ENCODE measurements around the gene UPB1. TPM values are rescaled to one million over a fixed set of nuclear protein-coding genes. Genes with fewer than 3 reads are reported as not detected.
"Not testable (repeated sequence)": the region's sequence is repeated elsewhere in the genome, so short reads cannot be mapped to it uniquely, and the experiment has no call there.

The UPB1 gene
- total RNA-seq, 1 donor from 2014 or later: 0.12 TPM

DNA sequence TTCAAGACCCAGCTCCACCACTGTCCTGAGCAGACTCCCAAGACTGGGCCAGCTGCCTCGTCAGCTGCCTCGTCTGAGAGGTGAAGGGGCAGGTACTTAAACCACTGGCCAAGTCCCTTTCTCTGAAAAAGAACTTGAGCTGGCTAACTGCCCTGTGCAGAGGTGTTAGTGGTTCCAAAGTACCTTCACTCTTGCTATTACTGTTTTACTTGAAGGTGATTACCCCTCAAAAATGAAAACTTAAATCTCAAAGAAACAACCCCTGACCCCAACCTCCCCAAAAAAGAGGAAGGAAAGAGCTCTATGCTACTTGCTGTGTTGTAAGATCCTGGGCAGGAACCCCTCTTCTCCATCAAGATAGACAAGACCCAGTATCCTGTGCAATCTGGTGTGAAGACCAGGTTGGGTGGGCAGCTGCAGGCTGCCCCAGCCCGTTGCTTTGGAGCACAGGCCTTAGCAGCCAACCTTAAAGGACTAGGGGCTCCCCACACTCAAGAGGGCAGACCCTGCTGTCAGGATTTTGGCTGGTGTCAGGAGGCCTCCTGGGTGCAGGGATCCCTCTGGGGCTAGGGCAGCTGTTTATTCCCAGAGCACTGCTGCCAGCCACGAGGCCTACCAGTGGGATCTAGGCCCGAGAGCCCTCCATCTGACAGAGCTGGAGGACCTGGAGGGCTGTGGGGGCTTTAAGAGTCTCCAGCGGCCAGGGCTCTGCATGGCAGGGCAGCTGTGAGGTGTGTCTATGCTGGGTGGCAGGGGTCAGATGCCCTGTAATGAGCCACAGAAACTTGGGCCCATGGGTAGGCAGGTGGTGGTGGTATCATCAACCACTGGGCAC is 46.8 kb downstream of the UPB1 start:
- H3K27ac Mint-ChIP-seq: no peak overlapping the region
- H3K4me3 Mint-ChIP-seq: no peak overlapping the region
- peaks cover 2% of the 10 kb centered on the region for H3K4me1 Mint-ChIP-seq
- intact Hi-C loops (cut with micrococcal nuclease): no loop called here
- H3K9me3 Mint-ChIP-seq: no peaks in the 10 kb centered on the region
- DNase-seq: no peak
- no peaks in the 10 kb centered on the region for H3K27me3 Mint-ChIP-seq
- peaks cover 34% of the 10 kb centered on the region for H3K36me3 Mint-ChIP-seq (ENCODE audit: low read depth)

DNA sequence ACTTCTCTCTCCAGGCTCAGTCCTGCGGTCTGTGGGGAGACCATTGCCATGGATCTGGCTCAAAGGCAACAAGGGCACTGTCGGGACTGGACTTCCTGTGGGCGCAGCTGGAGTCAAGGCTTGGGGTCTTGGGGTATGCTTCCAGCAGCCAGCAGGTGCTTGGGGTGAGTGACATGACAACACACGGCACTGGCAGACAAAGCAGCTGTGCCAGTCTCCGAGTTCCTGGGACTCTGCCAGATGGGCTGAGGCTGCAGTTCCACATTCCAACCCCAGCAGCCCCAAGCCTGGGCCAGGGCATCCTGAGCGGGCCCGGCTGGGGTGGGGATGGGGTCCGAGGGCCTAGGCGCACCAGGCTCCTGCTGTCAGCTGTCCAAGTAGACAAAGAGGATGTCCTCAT is 47.5 kb downstream of the UPB1 start:
- Mint-ChIP-seq H3K36me3 (ENCODE audit: low read depth) (peaks cover 38% of the 10 kb centered on the region), H3K4me1 (peaks cover 2% of the 10 kb centered on the region), H3K4me3 (no peak overlapping the region), H3K9me3 (no peaks in the 10 kb centered on the region), H3K27me3 (no peaks in the 10 kb centered on the region), H3K27ac (no peak overlapping the region)
- DNase-seq: no peak
- intact Hi-C loops (cut with micrococcal nuclease): no loop called here

DNA sequence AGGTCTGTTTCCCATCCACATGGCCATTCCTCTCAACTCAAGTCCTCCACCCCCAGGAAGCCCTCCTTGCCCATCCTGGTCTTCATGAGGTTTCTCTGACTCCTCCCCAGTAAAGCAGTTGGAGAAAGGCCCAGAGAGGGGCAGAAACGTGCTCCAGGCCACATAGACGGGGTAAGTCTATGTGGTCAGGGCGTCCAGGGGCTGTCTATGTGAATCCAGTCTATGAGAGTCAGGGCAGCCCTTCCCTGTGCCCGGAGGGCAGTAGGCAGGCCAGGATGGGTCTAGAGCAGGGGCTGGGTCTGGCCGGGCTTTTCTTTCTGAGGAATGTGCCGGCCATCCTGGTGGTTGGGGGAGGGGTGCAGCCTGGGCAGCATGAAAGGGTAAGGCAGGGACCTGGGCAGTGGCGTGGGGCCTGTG is 48.1 kb downstream of the UPB1 start:
- intact Hi-C loops (cut with micrococcal nuclease): no loop called here
- Mint-ChIP-seq H3K4me1 (peaks cover 2% of the 10 kb centered on the region), H3K4me3 (no peak overlapping the region), H3K27me3 (no peaks in the 10 kb centered on the region), H3K27ac (no peak overlapping the region), H3K36me3 (ENCODE audit: low read depth) (peaks cover 42% of the 10 kb centered on the region), H3K9me3 (no peaks in the 10 kb centered on the region)
- no peak for DNase-seq

DNA sequence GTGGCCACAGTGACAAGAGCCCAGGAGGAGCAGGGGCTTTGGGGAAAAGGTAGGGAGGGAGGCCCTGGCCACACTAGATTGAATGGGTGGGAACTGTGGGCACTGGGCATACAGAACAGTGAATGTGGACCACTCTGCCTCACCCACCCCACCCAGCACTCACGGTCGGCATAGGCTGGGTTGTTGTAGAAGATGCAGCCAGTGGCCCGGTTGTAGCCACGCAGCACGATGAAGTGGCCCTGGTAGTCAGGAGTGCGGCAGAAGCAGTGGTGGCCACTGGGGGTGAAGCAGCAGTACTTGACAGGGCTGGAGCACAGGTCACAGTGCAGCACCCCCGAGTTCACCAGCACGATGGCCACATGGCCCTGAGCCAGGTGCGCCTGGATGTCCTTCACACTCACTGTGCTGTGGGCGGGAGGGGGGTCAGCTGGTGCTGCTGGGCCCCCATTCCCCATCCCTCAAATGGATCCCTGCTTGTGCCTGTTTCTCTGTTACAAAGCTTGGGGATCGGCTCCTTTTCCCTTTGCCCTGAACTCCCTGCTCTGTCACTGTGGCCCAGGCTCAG is 48.6 kb downstream of the UPB1 start:
- Mint-ChIP-seq H3K4me3 (no peak overlapping the region), H3K36me3 (ENCODE audit: low read depth) (peaks cover 45% of the 10 kb centered on the region), H3K27ac (no peak overlapping the region), H3K4me1 (peaks cover 3% of the 10 kb centered on the region), H3K9me3 (no peaks in the 10 kb centered on the region), H3K27me3 (no peaks in the 10 kb centered on the region)
- no peak for DNase-seq
- intact Hi-C loops (cut with micrococcal nuclease): no loop called here

DNA sequence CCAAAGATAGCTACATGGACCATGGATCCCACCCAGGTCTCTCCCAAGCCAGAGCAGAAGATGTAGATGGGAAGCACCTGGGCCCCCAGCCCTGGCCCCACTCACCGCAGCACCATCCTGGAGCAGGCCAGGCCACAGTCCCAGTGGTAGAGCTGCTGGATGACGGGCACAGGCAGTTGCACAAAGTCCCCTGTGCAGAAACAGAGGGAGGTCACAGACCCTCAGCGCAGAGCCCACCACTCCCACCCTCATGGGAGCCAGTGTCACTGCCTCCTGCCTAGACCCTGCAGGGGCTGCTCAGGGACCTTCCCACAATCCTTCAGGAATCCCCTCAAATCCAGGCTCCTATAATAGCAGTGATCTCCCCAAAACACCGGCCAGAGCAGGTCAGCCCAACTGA is 53.7 kb downstream of the UPB1 start:
- no peak overlapping the region for H3K27ac Mint-ChIP-seq
- peaks cover 26% of the 10 kb centered on the region for H3K36me3 Mint-ChIP-seq (ENCODE audit: low read depth)

DNA sequence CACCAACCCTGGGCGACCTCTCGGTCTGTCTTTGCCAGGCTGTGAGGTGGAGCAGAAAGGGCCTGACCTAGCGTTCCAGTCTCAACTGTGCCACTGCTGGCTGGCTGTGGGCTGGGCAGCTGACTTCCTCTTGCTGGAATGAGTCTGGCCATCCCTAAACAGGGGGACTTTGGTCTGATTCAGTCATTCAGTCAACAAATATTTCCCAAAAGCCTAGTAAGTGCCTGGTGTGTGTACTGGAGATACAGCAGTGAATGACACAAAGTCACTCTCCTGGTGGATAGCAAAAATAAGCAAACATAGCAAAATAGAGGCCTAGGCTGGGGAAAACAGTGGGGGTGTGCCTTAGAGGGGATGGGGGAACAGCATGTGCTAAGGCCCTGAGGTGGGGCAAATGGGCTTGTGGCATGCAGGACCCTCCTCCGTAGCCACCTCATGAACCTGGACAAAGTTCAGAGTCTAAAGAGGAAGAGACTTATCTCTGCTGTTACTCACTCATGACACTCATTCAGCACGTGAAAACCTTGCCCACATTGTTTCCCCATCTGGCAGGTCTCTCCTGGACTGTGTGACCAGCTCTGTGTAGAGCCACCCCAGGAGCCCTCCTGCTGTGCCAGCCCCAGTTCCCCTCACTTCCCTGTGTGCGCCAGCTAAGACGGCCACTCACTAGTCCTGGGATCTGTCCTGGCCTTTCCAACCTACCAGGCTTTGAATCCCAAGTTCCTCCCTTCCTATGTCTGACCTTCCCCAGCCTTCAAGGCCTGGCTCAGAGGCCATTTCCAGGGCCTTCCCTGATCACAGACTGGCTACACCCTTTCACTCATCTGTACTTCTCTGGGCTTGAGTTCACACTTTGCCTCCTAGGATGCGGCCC is 55.1 kb downstream of the UPB1 start:
- intact Hi-C loops (cut with micrococcal nuclease): loop anchor here (10.0 kb wide), 1 partner anchor 535 kb away; the partner anchor contains the start of gene CABIN1
- Mint-ChIP-seq H3K27me3 (no peaks in the 10 kb centered on the region), H3K4me1 (peaks cover 29% of the 10 kb centered on the region), H3K9me3 (no peaks in the 10 kb centered on the region), H3K27ac (no peak overlapping the region), H3K36me3 (ENCODE audit: low read depth) (peaks cover 28% of the 10 kb centered on the region), H3K4me3 (no peak overlapping the region)
- DNase-seq: no peak

More for the DNA sequence above, 53.7 kb downstream of the UPB1 start:
- H3K27me3 Mint-ChIP-seq: no peaks in the 10 kb centered on the region
- peaks cover 26% of the 10 kb centered on the region for H3K4me1 Mint-ChIP-seq
- H3K4me3 Mint-ChIP-seq: no peak overlapping the region
- no peaks in the 10 kb centered on the region for H3K9me3 Mint-ChIP-seq
- DNase-seq: no peak
- intact Hi-C loops (cut with micrococcal nuclease): no loop called here

DNA sequence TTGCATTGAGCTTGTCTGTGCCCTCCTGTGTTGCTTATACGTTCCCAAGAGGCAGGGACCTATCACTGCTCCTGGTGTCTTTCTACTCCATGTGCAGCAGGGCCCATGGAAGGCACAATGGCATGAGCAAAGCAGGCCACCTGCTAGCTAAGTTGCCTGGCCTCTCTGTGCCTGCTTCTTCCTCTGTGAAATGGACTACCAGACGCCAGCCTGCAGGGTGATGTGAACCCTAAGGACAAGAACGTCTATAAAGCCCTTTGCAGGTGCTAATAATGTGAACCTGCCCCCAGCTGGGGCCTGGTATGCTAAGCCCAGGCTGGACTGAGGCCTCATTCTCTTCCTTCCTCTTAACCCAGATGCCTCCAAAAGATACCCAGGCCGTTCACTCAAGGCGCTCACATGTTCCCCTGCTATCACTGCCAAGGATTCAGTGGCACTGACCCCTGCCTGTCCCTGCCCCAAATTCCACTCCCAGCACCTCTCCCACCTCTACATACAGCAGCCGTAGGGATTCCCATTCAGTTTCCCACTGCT is 55.8 kb downstream of the UPB1 start:
- peaks cover 31% of the 10 kb centered on the region for H3K36me3 Mint-ChIP-seq (ENCODE audit: low read depth)
- intact Hi-C loops (cut with micrococcal nuclease): loop anchor here (10.0 kb wide), 1 partner anchor 536 kb away; the partner anchor contains the start of gene CABIN1
- H3K4me3 Mint-ChIP-seq: no peak overlapping the region
- no peaks in the 10 kb centered on the region for H3K27me3 Mint-ChIP-seq
- peaks cover 29% of the 10 kb centered on the region for H3K4me1 Mint-ChIP-seq
- H3K27ac Mint-ChIP-seq: peak overlapping the region; percentile 27
- no peak for DNase-seq
- no peaks in the 10 kb centered on the region for H3K9me3 Mint-ChIP-seq

DNA sequence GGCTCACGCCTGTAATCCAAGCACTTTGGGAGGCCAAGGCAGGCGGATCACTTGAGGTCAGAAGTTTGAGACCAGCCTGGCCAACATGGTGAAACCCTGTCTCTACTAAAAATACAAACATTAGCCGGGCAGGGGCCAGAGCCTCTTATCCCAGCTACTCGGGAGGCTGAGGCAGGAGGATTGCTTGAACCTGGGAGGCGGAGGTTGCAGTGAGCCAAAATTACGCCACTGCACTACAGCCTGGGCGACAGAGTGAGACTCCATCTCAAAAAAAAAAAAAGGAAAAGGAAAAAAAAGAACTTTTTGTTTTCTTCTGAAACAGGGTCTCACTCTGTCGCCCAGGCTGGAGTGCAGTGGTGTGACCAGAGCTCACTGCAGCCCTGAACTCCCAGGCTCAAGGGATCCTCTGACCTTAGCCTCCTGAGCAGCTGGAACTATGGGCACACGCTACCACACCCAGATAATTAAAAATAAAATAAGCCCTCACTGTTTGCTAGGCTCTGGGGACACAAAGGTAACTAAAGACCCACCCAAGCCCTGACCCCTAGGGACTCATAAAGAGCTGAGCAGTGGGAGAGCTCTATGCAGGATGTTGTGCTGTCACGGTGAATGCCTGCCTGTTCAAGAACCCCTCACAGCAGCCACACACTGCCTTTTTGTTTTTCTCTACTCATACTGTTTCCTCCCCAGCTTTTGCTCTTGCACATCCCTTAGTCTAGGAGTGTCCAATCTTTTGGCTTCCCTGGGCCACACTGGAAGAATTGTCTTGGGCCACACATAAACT is 57.6 kb downstream of the UPB1 start:
- intact Hi-C loops (cut with micrococcal nuclease): loop anchor here (10.0 kb wide), 1 partner anchor 538 kb away; the partner anchor contains the start of gene CABIN1
- DNase-seq: not testable (repeated sequence)

DNA sequence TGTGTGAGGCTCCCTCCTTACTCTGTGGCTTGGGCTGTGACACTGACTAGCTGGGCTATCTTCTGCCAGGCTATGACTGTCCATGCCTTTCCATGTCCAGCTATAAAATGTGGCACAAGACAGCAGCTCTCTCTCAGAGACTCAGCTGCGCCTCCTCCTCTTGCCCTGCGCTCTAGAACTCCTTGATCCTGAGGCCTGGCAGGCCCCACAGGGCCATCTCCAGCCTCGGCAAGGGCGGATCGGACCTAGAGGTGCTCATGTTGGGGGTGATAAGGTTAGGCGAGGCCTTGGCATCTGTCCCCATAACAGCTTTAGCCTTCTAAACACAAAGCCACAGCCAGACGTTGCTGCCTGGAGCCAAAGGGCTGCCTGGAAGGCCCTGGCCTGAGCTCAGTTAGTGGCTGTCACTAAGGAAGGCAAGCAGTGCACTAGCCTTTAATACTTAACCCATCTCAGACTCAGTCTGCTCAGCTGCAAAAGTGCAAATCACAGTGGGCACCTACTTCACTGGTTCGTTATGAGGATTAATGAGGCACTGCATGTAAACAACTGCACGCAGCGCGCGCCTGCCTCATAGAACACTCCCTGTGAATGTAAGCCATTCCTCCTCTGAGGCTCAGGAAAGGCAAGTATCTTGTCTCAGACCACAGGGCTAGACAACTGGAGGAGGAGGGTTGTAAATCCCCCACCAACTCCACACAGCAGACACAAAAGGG is 58.6 kb downstream of the UPB1 start:
- H3K27me3 Mint-ChIP-seq: no peaks in the 10 kb centered on the region
- H3K36me3 Mint-ChIP-seq (ENCODE audit: low read depth): peaks cover 37% of the 10 kb centered on the region
- no peaks in the 10 kb centered on the region for H3K9me3 Mint-ChIP-seq
- H3K4me3 Mint-ChIP-seq: peak overlapping the region; percentile 99
- H3K27ac Mint-ChIP-seq: peak overlapping the region; percentile 96
- peaks cover 49% of the 10 kb centered on the region for H3K4me1 Mint-ChIP-seq
- no peak for DNase-seq
- intact Hi-C loops (cut with micrococcal nuclease): loop anchor here (10.0 kb wide), 1 partner anchor 539 kb away; the partner anchor contains the start of gene CABIN1

More for the DNA sequence above, 57.6 kb downstream of the UPB1 start:
- H3K9me3 Mint-ChIP-seq, H3K27me3 Mint-ChIP-seq: not testable (repeated sequence)
- H3K36me3 Mint-ChIP-seq (ENCODE audit: low read depth): peaks cover 33% of the 10 kb centered on the region
- peaks cover 40% of the 10 kb centered on the region for H3K4me1 Mint-ChIP-seq
- peak overlapping the region; percentile 66 for H3K27ac Mint-ChIP-seq
- H3K4me3 Mint-ChIP-seq: peak overlapping the region; percentile 99

DNA sequence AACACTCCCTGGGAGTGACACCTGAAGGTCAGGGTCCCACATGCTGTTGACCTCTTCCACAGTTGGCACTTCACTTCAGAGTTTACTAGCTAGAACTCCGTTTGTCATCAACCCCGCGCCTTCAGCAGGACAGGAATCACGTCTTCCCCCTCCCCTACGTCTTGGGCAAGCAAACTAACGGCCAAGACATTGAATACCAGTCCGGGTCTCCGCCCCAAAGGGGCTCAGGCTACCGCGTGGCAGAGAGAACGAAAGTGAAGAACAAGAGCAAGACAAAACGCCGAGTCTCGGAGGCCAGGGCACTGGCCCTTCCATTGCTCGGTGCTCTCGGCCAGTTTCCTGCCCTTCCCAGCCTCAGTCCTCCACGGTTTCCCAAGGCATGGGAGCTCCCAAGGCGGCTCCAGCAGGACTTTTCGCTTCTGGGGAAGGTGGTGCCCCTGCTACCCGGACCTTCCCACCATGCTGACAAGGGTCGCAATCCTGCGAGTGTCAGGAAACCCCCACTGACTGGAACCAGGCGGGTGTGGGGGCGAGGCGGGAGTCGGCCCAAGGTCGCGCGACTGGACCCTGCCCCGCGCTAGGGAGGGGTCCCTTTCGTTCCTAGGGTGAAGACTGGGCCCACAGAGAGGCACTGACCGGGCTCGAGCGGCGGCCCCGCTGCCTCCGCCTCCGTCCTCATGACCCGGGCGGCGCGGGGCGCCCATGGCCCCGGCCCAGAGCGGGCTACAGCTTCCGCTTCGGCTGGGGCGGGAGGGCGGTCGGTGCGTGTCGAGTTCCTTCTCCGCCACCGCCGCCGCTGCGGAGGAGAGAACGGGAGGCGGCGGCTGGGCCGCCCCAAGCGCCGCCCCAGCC is 59.4 kb downstream of the UPB1 start, which contains the start of gene GUCD1:
GUCD1 (minus strand) TSS at position 826 of the 852 bp plus-strand sequence; CDS start at position 679, 147 bp downstream.
- intact Hi-C loops (cut with micrococcal nuclease): loop anchor here (1.0 to 10.0 kb wide), 6 partner anchors 38 to 642 kb away; partner anchors contain the start of genes CABIN1 and LRRC75B
- peak within 1 kb of the TSS; percentile 99 for H3K4me3 Mint-ChIP-seq
- H3K9me3 Mint-ChIP-seq: no peaks in the 10 kb centered on the region
- peak within 1 kb of the TSS; percentile 99 for H3K27ac Mint-ChIP-seq
- peaks cover 44% of the 10 kb centered on the region for H3K36me3 Mint-ChIP-seq (ENCODE audit: low read depth)
- H3K4me1 Mint-ChIP-seq: peaks cover 53% of the 10 kb centered on the region
- DNase-seq: peak; percentile 83
- H3K27me3 Mint-ChIP-seq: no peaks in the 10 kb centered on the region

DNA sequence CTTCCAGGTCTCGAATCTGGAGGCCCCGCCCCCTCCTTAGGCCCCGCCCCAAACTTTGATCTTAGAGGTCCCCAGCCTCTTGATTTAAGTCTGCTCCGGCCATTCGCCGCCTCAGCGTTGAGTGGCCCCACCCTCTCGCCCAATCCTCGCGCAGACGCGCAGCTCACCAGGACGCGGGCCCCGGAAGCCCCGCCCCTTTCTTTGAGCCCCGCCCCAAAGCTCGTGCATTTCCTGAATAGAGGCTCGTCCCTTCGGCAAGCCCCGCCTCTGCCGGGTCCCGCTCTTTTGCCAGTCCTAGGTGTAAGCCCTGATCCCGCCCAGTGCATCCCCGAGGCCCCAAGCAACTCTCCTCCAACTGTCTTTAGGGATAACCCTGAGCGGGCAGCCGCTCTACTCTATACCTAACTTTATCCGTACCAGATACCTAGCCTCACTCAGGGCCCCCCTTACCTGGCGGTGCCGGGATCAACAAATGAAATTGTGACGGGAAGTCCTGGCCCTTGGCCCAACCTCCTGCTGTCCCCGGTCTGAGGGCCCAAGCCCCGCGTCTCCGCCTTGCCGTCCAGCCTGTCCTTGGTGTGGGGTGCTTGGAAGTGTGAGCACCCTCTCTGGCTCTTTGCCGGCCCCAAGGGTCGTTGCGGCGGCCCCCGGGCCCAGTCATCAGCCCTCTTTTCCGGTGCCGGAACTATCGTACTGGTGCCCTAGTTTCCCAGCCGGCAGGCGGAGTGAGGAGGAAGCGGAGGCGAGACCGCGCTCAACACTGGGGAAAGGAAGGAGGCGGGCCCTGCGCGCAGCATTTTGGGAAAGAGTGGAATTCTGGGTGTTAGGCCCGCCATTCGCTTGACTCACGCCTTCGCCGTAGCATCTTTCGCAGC is 60.3 kb downstream of the UPB1 start, which contains the start of gene SNRPD3:
SNRPD3 (plus strand) TSS at position 835 of the 875 bp plus-strand sequence. CDS start 1,676 bp downstream, outside the sequence.
- intact Hi-C loops (cut with micrococcal nuclease): loop anchor here (1.0 to 10.0 kb wide), 6 partner anchors 37 to 643 kb away; partner anchors contain the start of genes CABIN1 and LRRC75B
- Mint-ChIP-seq H3K27ac (peak within 1 kb of the TSS; percentile 99), H3K27me3 (no peaks in the 10 kb centered on the region), H3K9me3 (no peaks in the 10 kb centered on the region), H3K4me1 (peaks cover 50% of the 10 kb centered on the region), H3K4me3 (peak within 1 kb of the TSS; percentile 99), H3K36me3 (ENCODE audit: low read depth) (peaks cover 47% of the 10 kb centered on the region)
- peak; percentile 99 for DNase-seq
